SK-N-SH treated with all-trans-retinoic acid at 6 μM for 48 hours (cell line): ENCODE data around the gene PDGFB.

Experiments used
- ATAC-seq: fragments of 200-7000 bp; cut with Tn5 transposase; 3 replicates; pipeline ENCODE4 v1.9.1; 2020; ENCODE audit warnings: mild to moderate bottlenecking, moderate library complexity
- BACH2 ChIP-seq: fragments of 250-450 bp; sonication (Bioruptor Pico); IDR thresholded peaks from 2 replicates; pipeline ENCODE4 v1.9.0; 2021; ENCODE audit warnings: mild to moderate bottlenecking, borderline replicate concordance
- CREB5 ChIP-seq: fragments of 250-450 bp; sonication (Bioruptor Pico); IDR thresholded peaks from 2 replicates; pipeline ENCODE4 v1.5.1; 2020; ENCODE audit warnings: low read depth, mild to moderate bottlenecking, moderate library complexity
- CSDC2 ChIP-seq: fragments of 250-450 bp; sonication (Bioruptor Pico); IDR thresholded peaks from 2 replicates; pipeline ENCODE4 v1.5.0; 2020; ENCODE audit warnings: mild to moderate bottlenecking, moderate library complexity
- CSRNP3 ChIP-seq: fragments of 250-450 bp; sonication (Bioruptor Pico); IDR thresholded peaks from 2 replicates; pipeline ENCODE4 v1.5.1; 2021; ENCODE audit warnings: mild to moderate bottlenecking, moderate library complexity
- ESRRG ChIP-seq: fragments of 250-450 bp; sonication (Bioruptor Pico); IDR thresholded peaks from 2 replicates; pipeline ENCODE4 v1.6.1; 2021; ENCODE audit warnings: mild to moderate bottlenecking
- ISL1 ChIP-seq: fragments of 250-450 bp; sonication (Bioruptor Pico); IDR thresholded peaks from 2 replicates; pipeline ENCODE4 v2.1.2; 2022; ENCODE audit warnings: mild to moderate bottlenecking, moderate library complexity
- OSR1 ChIP-seq: fragments of 250-450 bp; sonication (Bioruptor Pico); IDR thresholded peaks from 2 replicates; pipeline ENCODE4 v1.8.0; 2022; ENCODE audit warnings: moderate library complexity, mild to moderate bottlenecking, inconsistent platforms
- PATZ1 ChIP-seq: fragments of 250-450 bp; sonication (Bioruptor Pico); IDR thresholded peaks from 2 replicates; pipeline ENCODE4 v1.8.0; 2020; ENCODE audit warnings: mild to moderate bottlenecking, moderate library complexity, borderline replicate concordance
- PPARA ChIP-seq: fragments of 250-450 bp; sonication (Bioruptor Pico); IDR thresholded peaks from 2 replicates; pipeline ENCODE4 v1.5.0; 2020; ENCODE audit warnings: mild to moderate bottlenecking, borderline replicate concordance
- RARB ChIP-seq: fragments of 250-450 bp; sonication (Bioruptor Pico); IDR thresholded peaks from 2 replicates; pipeline ENCODE4 v1.8.0; 2021; ENCODE audit warnings: mild to moderate bottlenecking, moderate library complexity
- SNAI2 ChIP-seq: fragments of 250-450 bp; sonication (Bioruptor Pico); IDR thresholded peaks from 2 replicates; pipeline ENCODE4 v1.5.0; 2020; ENCODE audit warnings: mild to moderate bottlenecking, moderate library complexity
- TCF4 ChIP-seq: fragments of 250-450 bp; sonication (Bioruptor Pico); IDR thresholded peaks from 2 replicates; pipeline ENCODE4 v1.8.0; 2021; ENCODE audit warnings: mild to moderate bottlenecking, moderate library complexity, borderline replicate concordance
- TOX ChIP-seq: fragments of 250-450 bp; sonication (Bioruptor Pico); IDR thresholded peaks from 2 replicates; pipeline ENCODE4 v1.8.0; 2021; ENCODE audit warnings: mild to moderate bottlenecking, moderate library complexity, borderline replicate concordance
- TSHZ2 ChIP-seq: fragments of 250-450 bp; sonication (Bioruptor Pico); IDR thresholded peaks from 2 replicates; pipeline ENCODE4 v1.5.0; 2020; ENCODE audit warnings: mild to moderate bottlenecking, moderate library complexity
- ZC3H10 ChIP-seq: fragments of 250-450 bp; sonication (Bioruptor Pico); IDR thresholded peaks from 2 replicates; pipeline ENCODE4 v1.5.1; 2021; ENCODE audit warnings: mild to moderate bottlenecking, moderate library complexity
- ZFP3 ChIP-seq: fragments of 250-450 bp; sonication (Bioruptor Pico); IDR thresholded peaks from 2 replicates; pipeline ENCODE4 v1.5.0; 2020; ENCODE audit warnings: mild to moderate bottlenecking, moderate library complexity
- ZFP30 ChIP-seq: fragments of 450-650 bp; formaldehyde crosslinking; IDR thresholded peaks from 2 replicates; pipeline ENCODE4 v1.5.0; 2022; ENCODE audit warnings: mild to moderate bottlenecking, moderate library complexity
- ZNF565 ChIP-seq: fragments of 450-650 bp; formaldehyde crosslinking; conservative IDR thresholded peaks from 2 replicates; pipeline ENCODE4 v1.5.0; 2020; ENCODE audit warnings: low read depth, mild to moderate bottlenecking, moderate library complexity
- ZNF70 ChIP-seq: fragments of 450-650 bp; formaldehyde crosslinking; IDR thresholded peaks from 2 replicates; pipeline ENCODE4 v1.5.0; 2020; ENCODE audit warnings: mild to moderate bottlenecking, moderate library complexity
- ZNF8 ChIP-seq: fragments of 450-650 bp; formaldehyde crosslinking; IDR thresholded peaks from 2 replicates; pipeline ENCODE4 v1.5.0; 2020; ENCODE audit warnings: mild to moderate bottlenecking, moderate library complexity

Gene PDGFB

GRCh38 chr22:39263626-39264348 is 19.0 kb upstream of the PDGFB start (continued):
- no peak for TF ChIP-seq CSRNP3
- no peak for TF ChIP-seq ZFP3
- TF ChIP-seq TOX (CRISPR knock-in tag), result no peak
- TF ChIP-seq BACH2 (CRISPR knock-in tag), result no peak
- TF ChIP-seq ZNF565 (CRISPR knock-in tag), result no peak
- TF ChIP-seq SNAI2, result no peak
- no peak for TF ChIP-seq ZNF70 (CRISPR knock-in tag)
- no peak for TF ChIP-seq ZC3H10 (CRISPR knock-in tag)
- no peak for TF ChIP-seq ISL1 (CRISPR knock-in tag)
- TF ChIP-seq PATZ1 (CRISPR knock-in tag), result no peak
- TF ChIP-seq ESRRG (CRISPR knock-in tag), result no peak

GRCh38 chr22:39259666-39260065 is 14.9 kb upstream of the PDGFB start:
- TF ChIP-seq CSRNP3 (no peak), PPARA (no peak), TCF4 (CRISPR knock-in tag) (no peak), OSR1 (CRISPR knock-in tag) (no peak), TOX (CRISPR knock-in tag) (no peak), ZFP30 (CRISPR knock-in tag) (no peak), ZNF8 (no peak), TSHZ2 (CRISPR knock-in tag) (no peak), PATZ1 (CRISPR knock-in tag) (no peak), CREB5 (no peak), RARB (CRISPR knock-in tag) (no peak)
- no peak for ATAC-seq

- no peak for ATAC-seq
- no peak for TF ChIP-seq PATZ1 (CRISPR knock-in tag)
- no peak for TF ChIP-seq ZFP3
- TF ChIP-seq RARB (CRISPR knock-in tag), result no peak
- TF ChIP-seq CSDC2 (CRISPR knock-in tag), result no peak
- TF ChIP-seq ZC3H10 (CRISPR knock-in tag), result no peak
- TF ChIP-seq, all 23 proteins: peak for 0
Observed at GRCh38 chr22:39257901-39258475, 13.2 kb upstream of the PDGFB start.
